WTC11 (cell line): ENCODE data around the gene STUB1. TPM values are rescaled to one million over a fixed set of nuclear protein-coding genes. Genes with fewer than 3 reads are reported as not detected.
A peak's percentile ranks its signal among the peaks of the same experiment; 100 is the strongest.

Source experiments
- ATAC-seq: fragments of 200-7000 bp; cut with Tn5 transposase; 2 replicates; pipeline ENCODE4 v1.10.0; 2021; ENCODE audit warnings: mild to moderate bottlenecking, moderate library complexity
- CTCF ChIA-PET: fragments of 300-600 bp; sonication (Branson Sonifier 250); formaldehyde crosslinking; loops from one replicate; lab custom pipeline; 2021; ENCODE audit warnings: antibody characterized with exemption; lab: Charles Lee
- POLR2A ChIA-PET: fragments of 350-600 bp; sonication (Branson Sonifier 250); formaldehyde crosslinking; loops from one replicate; lab custom pipeline; 2021; ENCODE audit warnings: antibody characterized with exemption; lab: Charles Lee
- DNase-seq: peaks from one replicate; pipeline ENCODE4 v3.0.0; 2021; ENCODE audit warnings: low spot score
- H3K27ac Mint-ChIP-seq: 2 replicates; pipeline ENCODE4 v1.8.0; 2021; ENCODE audit warnings: mixed read lengths
- H3K27me3 Mint-ChIP-seq: 2 replicates; pipeline ENCODE4 v1.8.0; 2021; ENCODE audit warnings: low read depth, mild to moderate bottlenecking, moderate library complexity, mixed read lengths
- H3K36me3 Mint-ChIP-seq: 2 replicates; pipeline ENCODE4 v1.8.0; 2021; ENCODE audit warnings: mixed read lengths
- H3K4me1 Mint-ChIP-seq: 2 replicates; pipeline ENCODE4 v1.8.0; 2022; ENCODE audit warnings: mixed read lengths
- H3K4me3 Mint-ChIP-seq: 2 replicates; pipeline ENCODE4 v1.8.0; 2021; ENCODE audit warnings: mild to moderate bottlenecking, moderate library complexity, mixed read lengths
- H3K9me3 Mint-ChIP-seq: 2 replicates; pipeline ENCODE4 v1.8.0; 2021; ENCODE audit warnings: mixed read lengths
- CBFB ChIP-seq: sonication (generic); formaldehyde crosslinking; IDR thresholded peaks from 2 replicates; pipeline ENCODE4 v1.8.1; 2022; ENCODE audit warnings: mild to moderate bottlenecking, low read depth, missing genetic modification reagents
- ELF4 ChIP-seq: sonication (generic); formaldehyde crosslinking; IDR thresholded peaks from 2 replicates; pipeline ENCODE4 v1.8.1; 2022; ENCODE audit warnings: low read depth, mild to moderate bottlenecking, moderate library complexity, missing genetic modification reagents
- ESRRA ChIP-seq: sonication (generic); formaldehyde crosslinking; IDR thresholded peaks from 2 replicates; pipeline ENCODE4 v1.8.1; 2022; ENCODE audit warnings: mild to moderate bottlenecking, missing genetic modification reagents, borderline replicate concordance
- GABPB1 ChIP-seq: sonication (generic); formaldehyde crosslinking; IDR thresholded peaks from 2 replicates; pipeline ENCODE4 v1.8.1; 2023; ENCODE audit warnings: mild to moderate bottlenecking, missing genetic modification reagents
- GTF2I ChIP-seq: fragments of 250-450 bp; sonication (Bioruptor Pico); conservative IDR thresholded peaks from 2 replicates; pipeline ENCODE4 v1.4.0; 2021; ENCODE audit warnings: mild to moderate bottlenecking
- KAT7 ChIP-seq: sonication (generic); formaldehyde crosslinking; IDR thresholded peaks from 2 replicates; pipeline ENCODE4 v1.8.1; 2023; ENCODE audit warnings: missing genetic modification reagents, mild to moderate bottlenecking, borderline replicate concordance
- NR2C2 ChIP-seq: sonication (generic); formaldehyde crosslinking; IDR thresholded peaks from 2 replicates; pipeline ENCODE4 v1.8.0; 2022; ENCODE audit warnings: mild to moderate bottlenecking, missing genetic modification reagents
- RELA ChIP-seq: sonication (generic); formaldehyde crosslinking; IDR thresholded peaks from 2 replicates; pipeline ENCODE4 v1.8.1; 2022; ENCODE audit warnings: missing genetic modification reagents, mild to moderate bottlenecking, borderline replicate concordance
- TEAD1 ChIP-seq: sonication (generic); formaldehyde crosslinking; IDR thresholded peaks from 2 replicates; pipeline ENCODE4 v1.8.0; 2022; ENCODE audit warnings: mild to moderate bottlenecking, missing genetic modification reagents
- TEAD4 ChIP-seq: sonication (generic); formaldehyde crosslinking; IDR thresholded peaks from 2 replicates; pipeline ENCODE4 v1.8.0; 2022; ENCODE audit warnings: mild to moderate bottlenecking, missing genetic modification reagents
- ZNF138 ChIP-seq: sonication (generic); formaldehyde crosslinking; conservative IDR thresholded peaks from 2 replicates; pipeline ENCODE4 v1.8.1; 2022; ENCODE audit warnings: mild to moderate bottlenecking, moderate library complexity, missing genetic modification reagents
- total RNA-seq: library from RNA; stranded (reverse); gene quantifications from 3 replicates; pipeline ENCODE4 v1.2.3, GENCODE V29; 2021
- TF ChIP-seq, protein P1 (sequence below): sonication (generic); formaldehyde crosslinking; IDR thresholded peaks from 2 replicates; pipeline ENCODE4 v1.8.0; 2022; ENCODE audit warnings: mild to moderate bottlenecking, missing genetic modification reagents
- TF ChIP-seq, protein P2 (sequence below): sonication (generic); formaldehyde crosslinking; IDR thresholded peaks from 2 replicates; pipeline ENCODE4 v1.8.1; 2022; ENCODE audit warnings: missing genetic modification reagents, borderline replicate concordance
- TF ChIP-seq, protein P3 (sequence below): sonication (generic); formaldehyde crosslinking; IDR thresholded peaks from 2 replicates; pipeline ENCODE4 v1.8.0; 2022; ENCODE audit warnings: mild to moderate bottlenecking, missing genetic modification reagents
- TF ChIP-seq, protein P4 (sequence below): sonication (generic); formaldehyde crosslinking; IDR thresholded peaks from 2 replicates; pipeline ENCODE4 v1.8.0; 2022; ENCODE audit warnings: mild to moderate bottlenecking, missing genetic modification reagents

STUB1 gene
- total RNA-seq, 1 experiment from 2014 or later = 88.2 TPM

DNA sequence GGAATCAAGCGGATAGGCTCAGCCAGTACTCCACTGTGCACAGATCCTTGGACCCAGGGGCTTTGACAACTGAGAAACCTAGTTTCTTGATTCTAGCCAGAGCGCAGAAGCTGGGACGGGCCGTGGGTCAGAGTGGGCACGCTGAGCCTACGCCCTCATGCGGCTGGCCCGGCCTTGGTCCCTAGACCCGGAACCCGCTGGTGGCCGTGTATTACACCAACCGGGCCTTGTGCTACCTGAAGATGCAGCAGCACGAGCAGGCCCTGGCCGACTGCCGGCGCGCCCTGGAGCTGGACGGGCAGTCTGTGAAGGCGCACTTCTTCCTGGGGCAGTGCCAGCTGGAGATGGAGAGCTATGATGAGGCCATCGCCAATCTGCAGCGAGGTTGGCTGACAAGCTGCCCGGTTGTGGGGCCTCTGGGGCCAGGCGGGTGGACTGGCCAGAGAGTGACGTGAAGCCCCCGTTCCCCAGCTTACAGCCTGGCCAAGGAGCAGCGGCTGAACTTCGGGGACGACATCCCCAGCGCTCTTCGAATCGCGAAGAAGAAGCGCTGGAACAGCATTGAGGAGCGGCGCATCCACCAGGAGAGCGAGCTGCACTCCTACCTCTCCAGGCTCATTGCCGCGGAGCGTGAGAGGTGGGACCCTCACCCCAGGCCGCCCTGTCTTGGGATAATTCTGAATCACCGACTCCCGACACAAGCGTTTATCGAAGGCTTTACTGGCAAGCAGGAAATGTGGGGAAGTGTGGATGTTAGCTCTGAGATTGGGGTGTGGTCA lies 946 bp downstream of the STUB1 start (continued):
- TF ChIP-seq, protein P1, sequence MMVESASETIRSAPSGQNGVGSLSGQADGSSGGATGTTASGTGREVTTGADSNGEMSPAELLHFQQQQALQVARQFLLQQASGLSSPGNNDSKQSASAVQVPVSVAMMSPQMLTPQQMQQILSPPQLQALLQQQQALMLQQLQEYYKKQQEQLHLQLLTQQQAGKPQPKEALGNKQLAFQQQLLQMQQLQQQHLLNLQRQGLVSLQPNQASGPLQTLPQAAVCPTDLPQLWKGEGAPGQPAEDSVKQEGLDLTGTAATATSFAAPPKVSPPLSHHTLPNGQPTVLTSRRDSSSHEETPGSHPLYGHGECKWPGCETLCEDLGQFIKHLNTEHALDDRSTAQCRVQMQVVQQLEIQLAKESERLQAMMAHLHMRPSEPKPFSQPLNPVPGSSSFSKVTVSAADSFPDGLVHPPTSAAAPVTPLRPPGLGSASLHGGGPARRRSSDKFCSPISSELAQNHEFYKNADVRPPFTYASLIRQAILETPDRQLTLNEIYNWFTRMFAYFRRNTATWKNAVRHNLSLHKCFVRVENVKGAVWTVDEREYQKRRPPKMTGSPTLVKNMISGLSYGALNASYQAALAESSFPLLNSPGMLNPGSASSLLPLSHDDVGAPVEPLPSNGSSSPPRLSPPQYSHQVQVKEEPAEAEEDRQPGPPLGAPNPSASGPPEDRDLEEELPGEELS (CRISPR knock-in tag) = 0 out of 2 replicates have a peak, but pooled peaks have one; percentile 19
- TF ChIP-seq, protein P2, sequence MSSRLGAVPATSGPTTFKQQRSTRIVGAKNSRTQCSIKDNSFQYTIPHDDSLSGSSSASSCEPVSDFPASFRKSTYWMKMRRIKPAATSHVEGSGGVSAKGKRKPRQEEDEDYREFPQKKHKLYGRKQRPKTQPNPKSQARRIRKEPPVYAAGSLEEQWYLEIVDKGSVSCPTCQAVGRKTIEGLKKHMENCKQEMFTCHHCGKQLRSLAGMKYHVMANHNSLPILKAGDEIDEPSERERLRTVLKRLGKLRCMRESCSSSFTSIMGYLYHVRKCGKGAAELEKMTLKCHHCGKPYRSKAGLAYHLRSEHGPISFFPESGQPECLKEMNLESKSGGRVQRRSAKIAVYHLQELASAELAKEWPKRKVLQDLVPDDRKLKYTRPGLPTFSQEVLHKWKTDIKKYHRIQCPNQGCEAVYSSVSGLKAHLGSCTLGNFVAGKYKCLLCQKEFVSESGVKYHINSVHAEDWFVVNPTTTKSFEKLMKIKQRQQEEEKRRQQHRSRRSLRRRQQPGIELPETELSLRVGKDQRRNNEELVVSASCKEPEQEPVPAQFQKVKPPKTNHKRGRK (CRISPR knock-in tag) = no peak
- TF ChIP-seq GABPB1 (CRISPR knock-in tag) (0 out of 2 replicates have a peak, but pooled peaks have one; percentile 23), TEAD4 (CRISPR knock-in tag) (no peak), KAT7 (CRISPR knock-in tag) (peak; percentile 16; the same call in 1 of the 2 replicates), ZNF138 (CRISPR knock-in tag) (no peak), TEAD1 (CRISPR knock-in tag) (0 out of 2 replicates have a peak, but pooled peaks have one; percentile 5), CBFB (CRISPR knock-in tag) (no peak), ESRRA (no peak), NR2C2 (CRISPR knock-in tag) (no peak)
- TF ChIP-seq, all 79 proteins: peak for 6

DNA sequence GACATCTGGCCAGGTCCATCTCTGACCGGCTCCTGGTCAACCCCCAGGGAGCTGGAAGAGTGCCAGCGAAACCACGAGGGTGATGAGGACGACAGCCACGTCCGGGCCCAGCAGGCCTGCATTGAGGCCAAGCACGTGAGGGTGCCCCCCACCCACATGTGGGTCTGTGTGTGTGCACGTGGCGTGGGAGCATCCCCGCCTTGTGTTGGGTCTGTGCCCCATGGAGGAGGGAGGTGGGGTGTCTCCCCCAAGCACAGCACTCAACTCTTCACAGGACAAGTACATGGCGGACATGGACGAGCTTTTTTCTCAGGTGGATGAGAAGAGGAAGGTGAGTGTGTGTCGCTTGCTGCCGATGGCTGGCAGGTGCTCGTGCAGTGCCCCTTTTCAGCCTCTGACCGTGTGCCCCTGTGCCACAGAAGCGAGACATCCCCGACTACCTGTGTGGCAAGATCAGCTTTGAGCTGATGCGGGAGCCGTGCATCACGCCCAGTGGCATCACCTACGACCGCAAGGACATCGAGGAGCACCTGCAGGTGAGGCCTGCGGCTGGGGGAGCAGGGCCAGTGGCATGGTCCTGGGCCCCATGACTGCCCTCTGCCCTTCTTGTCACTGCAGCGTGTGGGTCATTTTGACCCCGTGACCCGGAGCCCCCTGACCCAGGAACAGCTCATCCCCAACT lies 1.7 kb downstream of the STUB1 start:
- TF ChIP-seq, protein P3, sequence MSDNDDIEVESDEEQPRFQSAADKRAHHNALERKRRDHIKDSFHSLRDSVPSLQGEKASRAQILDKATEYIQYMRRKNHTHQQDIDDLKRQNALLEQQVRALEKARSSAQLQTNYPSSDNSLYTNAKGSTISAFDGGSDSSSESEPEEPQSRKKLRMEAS (CRISPR knock-in tag) = 0 out of 2 replicates have a peak, but pooled peaks have one; percentile 27
- TF ChIP-seq, protein P4, sequence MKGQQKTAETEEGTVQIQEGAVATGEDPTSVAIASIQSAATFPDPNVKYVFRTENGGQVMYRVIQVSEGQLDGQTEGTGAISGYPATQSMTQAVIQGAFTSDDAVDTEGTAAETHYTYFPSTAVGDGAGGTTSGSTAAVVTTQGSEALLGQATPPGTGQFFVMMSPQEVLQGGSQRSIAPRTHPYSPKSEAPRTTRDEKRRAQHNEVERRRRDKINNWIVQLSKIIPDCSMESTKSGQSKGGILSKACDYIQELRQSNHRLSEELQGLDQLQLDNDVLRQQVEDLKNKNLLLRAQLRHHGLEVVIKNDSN (CRISPR knock-in tag) = 0 out of 2 replicates have a peak, but pooled peaks have one; percentile 10
- no peak for TF ChIP-seq ELF4
- TF ChIP-seq TEAD1 (CRISPR knock-in tag) = 0 out of 2 replicates have a peak, but pooled peaks have one; percentile 8
- no peak for TF ChIP-seq GTF2I
- TF ChIP-seq RELA (CRISPR knock-in tag) = 0 out of 2 replicates have a peak, but pooled peaks have one; percentile 48
- TF ChIP-seq, all 79 proteins: peak for 4

More for the DNA sequence above, 1.7 kb downstream of the STUB1 start:
- no peaks in the 10 kb centered on the region for H3K27me3 Mint-ChIP-seq
- no peaks in the 10 kb centered on the region for H3K9me3 Mint-ChIP-seq
- peaks cover 25% of the 10 kb centered on the region for H3K36me3 Mint-ChIP-seq
- no peak for DNase-seq
- POLR2A ChIA-PET = no interaction called here
- peaks cover 21% of the 10 kb centered on the region for H3K4me1 Mint-ChIP-seq
- CTCF ChIA-PET = interaction anchor here (0.7 to 2.7 kb wide), 7 partner anchors 13 to 103 kb away, joined by 3 to 12 read pairs (median 3); no protein-coding TSS in a partner anchor
- peak overlapping the region; percentile 76 for H3K4me3 Mint-ChIP-seq
- ATAC-seq = no peak
- no peak overlapping the region for H3K27ac Mint-ChIP-seq
